LNCAP (cell line): Measurements from ENCODE around the gene FGF2.

Experiments
- TF ChIP-seq, protein P1 (sequence below): fragments of 450-650 bp; IDR thresholded peaks from 2 replicates; pipeline ENCODE4 v1.5.1; 2017; ENCODE audit warnings: mild to moderate bottlenecking

Gene FGF2

DNA sequence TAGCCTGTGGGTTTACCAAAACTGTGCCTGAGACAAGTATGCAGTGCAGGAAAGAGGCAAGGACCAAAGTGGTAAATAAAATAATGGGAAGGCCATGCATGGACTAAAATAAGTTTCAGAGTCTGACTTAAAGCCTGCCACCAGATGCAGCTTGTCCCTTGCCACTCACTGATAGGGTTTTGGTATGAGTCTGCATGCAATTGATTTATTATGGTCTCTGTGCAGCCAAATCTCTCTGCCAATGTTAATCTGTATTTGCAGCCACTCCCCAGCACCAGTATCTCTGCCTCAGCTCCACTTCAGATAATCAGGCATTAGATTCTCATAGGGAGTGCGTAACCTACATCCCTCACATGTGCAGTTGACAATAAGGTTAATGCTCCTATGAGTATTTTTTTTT lies 5.5 kb upstream of the FGF2 start:
- TF ChIP-seq, protein P1, sequence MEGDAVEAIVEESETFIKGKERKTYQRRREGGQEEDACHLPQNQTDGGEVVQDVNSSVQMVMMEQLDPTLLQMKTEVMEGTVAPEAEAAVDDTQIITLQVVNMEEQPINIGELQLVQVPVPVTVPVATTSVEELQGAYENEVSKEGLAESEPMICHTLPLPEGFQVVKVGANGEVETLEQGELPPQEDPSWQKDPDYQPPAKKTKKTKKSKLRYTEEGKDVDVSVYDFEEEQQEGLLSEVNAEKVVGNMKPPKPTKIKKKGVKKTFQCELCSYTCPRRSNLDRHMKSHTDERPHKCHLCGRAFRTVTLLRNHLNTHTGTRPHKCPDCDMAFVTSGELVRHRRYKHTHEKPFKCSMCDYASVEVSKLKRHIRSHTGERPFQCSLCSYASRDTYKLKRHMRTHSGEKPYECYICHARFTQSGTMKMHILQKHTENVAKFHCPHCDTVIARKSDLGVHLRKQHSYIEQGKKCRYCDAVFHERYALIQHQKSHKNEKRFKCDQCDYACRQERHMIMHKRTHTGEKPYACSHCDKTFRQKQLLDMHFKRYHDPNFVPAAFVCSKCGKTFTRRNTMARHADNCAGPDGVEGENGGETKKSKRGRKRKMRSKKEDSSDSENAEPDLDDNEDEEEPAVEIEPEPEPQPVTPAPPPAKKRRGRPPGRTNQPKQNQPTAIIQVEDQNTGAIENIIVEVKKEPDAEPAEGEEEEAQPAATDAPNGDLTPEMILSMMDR: no peak

DNA sequence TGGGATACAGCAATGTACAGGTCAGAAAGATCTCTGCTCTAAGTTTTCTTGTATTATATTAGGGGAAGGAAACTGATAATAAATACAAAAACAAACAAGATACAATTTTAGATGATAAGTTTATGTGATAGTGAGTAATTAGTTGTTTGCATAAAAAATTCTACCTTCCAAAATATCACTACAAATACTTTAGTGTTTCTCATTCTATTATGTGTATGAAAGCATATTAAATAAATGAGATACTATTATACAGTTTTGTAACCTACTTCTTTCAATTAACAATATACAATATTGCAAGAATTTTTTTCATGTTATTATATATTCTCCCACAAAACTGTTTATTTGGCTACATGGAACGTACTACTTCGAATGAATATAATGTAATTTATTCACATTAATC lies 4.2 kb upstream of the FGF2 start:
- TF ChIP-seq, protein P1: no peak

DNA sequence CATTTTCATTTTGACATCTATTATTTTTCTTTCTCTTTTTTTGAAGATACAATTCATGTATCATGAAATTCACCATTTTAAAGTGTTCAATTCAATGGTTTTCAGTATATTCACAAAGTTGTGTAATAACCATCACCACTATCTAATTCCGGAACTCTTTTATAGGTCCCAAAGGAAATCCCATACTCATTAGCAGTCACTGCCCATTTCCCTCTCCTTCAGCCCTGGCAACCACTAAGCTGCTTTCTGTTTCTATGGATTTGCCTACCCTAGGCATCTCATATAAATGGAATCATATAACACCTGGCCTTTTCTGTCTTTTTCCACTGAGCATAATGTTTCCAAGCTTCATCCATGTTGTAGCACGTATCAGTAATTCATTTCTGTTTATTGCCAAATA lies 3.2 kb upstream of the FGF2 start:
- TF ChIP-seq, protein P1: no peak

DNA sequence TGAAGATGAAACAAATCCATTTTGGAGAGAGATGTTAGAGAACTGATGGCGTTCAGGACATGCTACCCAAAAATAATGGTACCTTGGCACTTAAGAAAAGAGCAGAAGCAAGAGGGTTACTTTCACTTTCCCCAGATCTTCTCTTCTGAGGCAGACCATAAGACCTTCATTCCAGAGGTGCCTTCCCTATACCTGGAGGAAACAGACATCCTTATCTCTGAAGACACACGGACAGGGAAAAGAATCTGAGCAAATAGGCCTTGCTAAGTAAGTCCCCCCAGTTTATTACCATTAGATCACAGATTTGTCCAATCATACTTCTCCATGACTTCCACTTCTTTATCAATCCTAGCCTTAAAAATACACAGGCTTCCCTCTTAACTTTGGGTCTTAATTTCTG lies 2.0 kb upstream of the FGF2 start:
- TF ChIP-seq, protein P1: no peak

DNA sequence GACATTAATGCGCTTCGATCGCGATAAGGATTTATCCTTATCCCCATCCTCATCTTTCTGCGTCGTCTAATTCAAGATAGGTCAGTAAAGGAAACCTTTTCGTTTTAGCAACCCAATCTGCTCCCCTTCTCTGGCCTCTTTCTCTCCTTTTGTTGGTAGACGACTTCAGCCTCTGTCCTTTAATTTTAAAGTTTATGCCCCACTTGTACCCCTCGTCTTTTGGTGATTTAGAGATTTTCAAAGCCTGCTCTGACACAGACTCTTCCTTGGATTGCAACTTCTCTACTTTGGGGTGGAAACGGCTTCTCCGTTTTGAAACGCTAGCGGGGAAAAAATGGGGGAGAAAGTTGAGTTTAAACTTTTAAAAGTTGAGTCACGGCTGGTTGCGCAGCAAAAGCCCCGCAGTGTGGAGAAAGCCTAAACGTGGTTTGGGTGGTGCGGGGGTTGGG lies 528 bp upstream of the FGF2 start:
- TF ChIP-seq, protein P1: no peak

DNA sequence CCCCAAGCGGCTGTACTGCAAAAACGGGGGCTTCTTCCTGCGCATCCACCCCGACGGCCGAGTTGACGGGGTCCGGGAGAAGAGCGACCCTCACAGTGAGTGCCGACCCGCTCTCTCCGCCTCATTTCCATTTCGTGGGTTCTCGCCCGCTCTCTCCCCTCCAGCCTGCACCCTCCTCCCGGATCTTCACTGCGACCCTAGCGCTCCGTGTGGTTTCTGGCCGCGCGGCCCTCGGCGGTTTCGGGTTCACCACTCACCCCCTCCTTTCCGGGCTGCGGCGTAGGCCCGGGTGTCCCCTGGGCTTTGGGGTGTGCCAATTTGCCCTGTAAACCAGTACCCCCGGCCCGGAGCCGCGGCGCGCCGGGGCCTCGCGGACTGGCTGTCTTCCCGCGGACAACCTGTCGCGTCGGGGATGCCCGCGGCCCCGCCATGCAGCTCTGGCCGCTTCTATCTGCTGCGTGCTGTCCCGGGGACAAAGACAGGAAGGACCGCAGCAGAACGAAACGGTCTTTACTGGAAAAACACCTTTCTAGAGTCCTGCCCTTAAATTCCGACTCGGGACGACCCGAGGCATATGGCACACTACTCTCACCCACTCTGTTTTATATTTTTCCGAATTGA lies 737 bp downstream of the FGF2 start:
- TF ChIP-seq, protein P1: no peak

DNA sequence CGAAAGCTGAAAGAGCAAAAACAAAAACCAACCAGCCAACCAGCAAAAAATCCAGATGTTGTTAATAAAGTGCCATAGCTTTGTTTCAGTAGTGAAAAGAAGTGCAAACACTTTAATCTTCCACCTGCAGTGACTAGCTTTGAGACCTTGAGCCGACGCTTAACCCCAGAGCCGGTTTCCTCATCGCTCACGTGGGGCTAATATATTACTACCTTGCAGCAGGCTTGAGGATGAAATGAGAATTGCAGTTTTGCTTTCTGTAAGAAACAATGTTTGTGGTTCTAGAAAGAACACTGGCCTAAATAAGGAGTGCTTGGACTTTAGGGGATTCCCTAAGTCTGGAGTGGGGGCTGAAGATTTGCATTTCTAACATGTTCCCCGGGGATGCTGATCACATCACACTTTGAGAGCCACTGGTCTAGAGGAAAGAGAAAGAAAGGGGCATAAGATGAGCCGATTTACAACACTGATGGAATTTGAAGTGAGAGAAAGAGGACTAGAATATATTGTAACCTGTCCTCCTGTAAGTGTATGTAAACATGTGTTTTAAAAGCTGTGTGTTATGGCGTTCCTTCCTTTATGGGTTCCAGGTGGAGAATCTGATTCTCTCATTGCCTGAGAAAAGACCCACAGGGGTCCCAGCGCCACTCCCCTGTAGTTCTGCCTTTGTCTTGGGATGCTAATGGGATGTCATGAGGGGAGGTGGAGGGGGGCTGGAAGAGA lies 1.4 kb downstream of the FGF2 start:
- TF ChIP-seq, protein P1: no peak
